HCT116 (cell line): ENCODE data around the gene ARL14EPL. TPM values are rescaled to one million over a fixed set of nuclear protein-coding genes. Genes with fewer than 3 reads are reported as not detected.

Source experiments
- ATAC-seq: fragments of 200-7000 bp; cut with Tn5 transposase; 2 replicates; pipeline ENCODE4 v1.9.1; 2020; ENCODE audit warnings: mild to moderate bottlenecking, moderate library complexity
- BruUV-seq: library from RNA; stranded (reverse); fragments of 400-500 nt; replicated peaks from 2 replicates; lab custom pipeline; 2021; lab: Mats Ljungman, UMichigan
- CTCF ChIA-PET: fragments of 300-600 bp; sonication (Branson Sonifier 250); formaldehyde crosslinking; loops from one replicate; lab custom pipeline; 2021; ENCODE audit warnings: antibody characterized with exemption; lab: Charles Lee
- POLR2A ChIA-PET: fragments of 300-600, 350-600 bp; sonication (Branson Sonifier 250); formaldehyde crosslinking; loops from one replicate; lab custom pipeline; 2021; ENCODE audit warnings: antibody characterized with exemption; lab: Charles Lee
- RAD21 ChIA-PET, 2 experiments: fragments of 300-600 bp; sonication (Branson Sonifier 250); formaldehyde crosslinking; loops; one replicate each; lab custom pipeline; 2023; ENCODE audit warnings: low total read pairs in 2 of 2; ENCODE audit not compliant: uncharacterized antibody in 2 of 2, unreplicated experiment in 2 of 2, low non-redundant PET in 1 of 2; lab: Charles Lee
- DNase-seq: peaks from one replicate; pipeline ENCODE4 v3.0.0-alpha.2; 2010; ENCODE audit warnings: low read depth, low spot score
- H2AFZ ChIP-seq: fragments of 200-600 bp; shearing (Covaris generic), sonication (generic); 2 replicates; pipeline ENCODE4 v1.6.1; 2017; ENCODE audit warnings: low read depth, mixed run types, mixed read lengths, antibody characterized with exemption, low read length; ENCODE audit not compliant: poor library complexity, severe bottlenecking
- H3K27ac ChIP-seq: 2 replicates; pipeline ENCODE4 v1.5.1; 2012; ENCODE audit warnings: low read depth, low read length
- H3K27me3 ChIP-seq: fragments of 200-600 bp; sonication (generic); 2 replicates; pipeline ENCODE4 v1.6.1; 2016; ENCODE audit warnings: mixed run types, low read length, mixed read lengths; ENCODE audit not compliant: insufficient read depth
- H3K36me3 ChIP-seq, 2 experiments: fragments of 200-500 bp in 1 of 2; fragments of 200-600 bp in 1 of 2; sonication (Bioruptor generic) in 1 of 2; sonication (generic) in 1 of 2; 2 replicates each; pipeline versions ENCODE4 v1.5.1 to v1.6.1; 2014 to 2016; ENCODE audit warnings: low read length in 2 of 2, inconsistent platforms in 1 of 2, mixed read lengths in 1 of 2, mixed run types in 1 of 2; ENCODE audit not compliant: insufficient read depth in 2 of 2, control insufficient read depth in 1 of 2
- H3K4me1 ChIP-seq, 2 experiments: fragments of 200-600 bp in 1 of 2; sonication (generic) in 1 of 2; 2 replicates each; pipeline versions ENCODE4 v1.5.1 to v1.6.1; 2012 to 2017; ENCODE audit warnings: low read length in 2 of 2, inconsistent platforms in 1 of 2, mild to moderate bottlenecking in 1 of 2, mixed read lengths in 1 of 2, mixed run types in 1 of 2, moderate library complexity in 1 of 2; ENCODE audit not compliant: insufficient read depth in 2 of 2, control insufficient read depth in 1 of 2
- H3K4me2 ChIP-seq: fragments of 200-600 bp; sonication (generic); 2 replicates; pipeline ENCODE4 v1.6.1; 2017; ENCODE audit warnings: mixed run types, low read length, mixed read lengths
- H3K4me3 ChIP-seq, 2 experiments: fragments of 200-600 bp in 1 of 2; sonication (generic) in 1 of 2; replicated peaks in 1 of 2; 2 replicates each; pipeline ENCODE4 v1.5.1; 2011 to 2016; ENCODE audit warnings: low read length in 2 of 2, control low read depth in 1 of 2, low read depth in 1 of 2, mild to moderate bottlenecking in 1 of 2, mixed read lengths in 1 of 2, mixed run types in 1 of 2
- H3K79me2 ChIP-seq: fragments of 200-600 bp; sonication (generic); 2 replicates; pipeline ENCODE4 v1.6.1; 2017; ENCODE audit warnings: mild to moderate bottlenecking, mixed run types, low read length, moderate library complexity, mixed read lengths; ENCODE audit not compliant: insufficient read depth
- H3K9ac ChIP-seq: fragments of 200-600 bp; sonication (generic); 2 replicates; pipeline ENCODE4 v1.6.1; 2016; ENCODE audit warnings: low read length, mixed read lengths
- H3K9me2 ChIP-seq: fragments of 200-600 bp; sonication (generic), shearing (Covaris generic); 2 replicates; pipeline ENCODE4 v1.6.1; 2017; ENCODE audit warnings: mixed run types, mild to moderate bottlenecking, moderate library complexity; ENCODE audit not compliant: insufficient read depth
- H3K9me3 ChIP-seq, 2 experiments: fragments of 200-500 bp in 1 of 2; fragments of 200-600 bp in 1 of 2; sonication (Bioruptor generic) in 1 of 2; sonication (generic) in 1 of 2; 2 replicates each; pipeline ENCODE4 v1.6.1; 2014 to 2017; ENCODE audit warnings: low read length in 2 of 2, mixed read lengths in 2 of 2, inconsistent platforms in 1 of 2, low read depth in 1 of 2, mild to moderate bottlenecking in 1 of 2, mixed run types in 1 of 2, moderate library complexity in 1 of 2; ENCODE audit not compliant: control insufficient read depth in 1 of 2, insufficient read depth in 1 of 2
- H4K20me1 ChIP-seq: fragments of 200-600 bp; sonication (generic), shearing (Covaris generic); 2 replicates; pipeline ENCODE4 v1.6.1; 2017; ENCODE audit warnings: mixed run types, mild to moderate bottlenecking, moderate library complexity; ENCODE audit not compliant: insufficient read depth
- ATF3 ChIP-seq: IDR thresholded peaks from 2 replicates; pipeline ENCODE4 v1.6.1; 2012
- CBX3 ChIP-seq: IDR thresholded peaks from 2 replicates; pipeline ENCODE4 v1.6.1; 2012; ENCODE audit warnings: low read depth
- CEBPB ChIP-seq: IDR thresholded peaks from 2 replicates; pipeline ENCODE4 v1.6.1; 2012; ENCODE audit warnings: low read depth
- EGR1 ChIP-seq: IDR thresholded peaks from 2 replicates; pipeline ENCODE4 v1.6.1; 2012; ENCODE audit warnings: low read depth
- ELF1 ChIP-seq: IDR thresholded peaks from 2 replicates; pipeline ENCODE4 v1.6.1; 2012; ENCODE audit warnings: low read depth, borderline replicate concordance
- EZH2phosphoT487 ChIP-seq: fragments of 200-600 bp; IDR thresholded peaks from 2 replicates; pipeline ENCODE4 v1.6.1; 2018; ENCODE audit warnings: antibody characterized with exemption, borderline replicate concordance
- FOSL1 ChIP-seq: IDR thresholded peaks from 2 replicates; pipeline ENCODE4 v1.6.1; 2012; ENCODE audit warnings: low read depth
- JUND ChIP-seq: IDR thresholded peaks from 2 replicates; pipeline ENCODE4 v1.6.1; 2012
- MAX ChIP-seq: IDR thresholded peaks from 2 replicates; pipeline ENCODE4 v1.6.1; 2012
- POLR2A ChIP-seq: IDR thresholded peaks from 2 replicates; pipeline ENCODE4 v1.7.0; 2011; ENCODE audit warnings: borderline replicate concordance; ENCODE audit not compliant: insufficient read depth, insufficient read length; ENCODE audit errors: extremely low read depth
- POLR2AphosphoS5 ChIP-seq: IDR thresholded peaks from 2 replicates; pipeline ENCODE4 v1.6.1; 2011; ENCODE audit warnings: mild to moderate bottlenecking, low read depth, low read length, moderate library complexity
- RAD21 ChIP-seq: IDR thresholded peaks from 2 replicates; pipeline ENCODE4 v1.6.1; 2012; ENCODE audit warnings: low read depth, mild to moderate bottlenecking
- SIN3A ChIP-seq: IDR thresholded peaks from 2 replicates; pipeline ENCODE4 v1.6.1; 2012; ENCODE audit warnings: low read depth
- SP1 ChIP-seq: IDR thresholded peaks from 2 replicates; pipeline ENCODE4 v1.6.1; 2012; ENCODE audit warnings: low read depth
- YY1 ChIP-seq: IDR thresholded peaks from 2 replicates; pipeline ENCODE4 v1.6.1; 2011; ENCODE audit warnings: low read length, low read depth, moderate library complexity, mild to moderate bottlenecking; ENCODE audit not compliant: insufficient replicate concordance; ENCODE audit errors: extremely low read depth
- ZFX ChIP-seq: fragments of 450-650 bp; IDR thresholded peaks from 2 replicates; pipeline ENCODE4 v1.6.1; 2017
- intact Hi-C: fragments of 100-400 bp; cut with micrococcal nuclease; formaldehyde crosslinking; loops from 2 replicates; pipeline ENCODE4 v1.10.0; 2022
- total RNA-seq: library from RNA; stranded (reverse); gene quantifications from one replicate; pipeline ENCODE4 v1.2.1, GENCODE V29; 2021; ENCODE audit not compliant: unreplicated experiment
- TF ChIP-seq, protein P1 (sequence below), 3 experiments: fragments of 200-600 bp in 1 of 3; sonication (generic) in 1 of 3; IDR thresholded peaks in 2 of 3; conservative IDR thresholded peaks in 1 of 3; 2 replicates each; pipeline ENCODE4 v1.5.1; 2012 to 2017; ENCODE audit warnings: low read depth in 2 of 3, low read length in 2 of 3, antibody characterized with exemption in 1 of 3, borderline replicate concordance in 1 of 3, control low read depth in 1 of 3, mild to moderate bottlenecking in 1 of 3, mixed read lengths in 1 of 3, mixed run types in 1 of 3, moderate library complexity in 1 of 3; ENCODE audit not compliant: insufficient read depth in 1 of 3

The ARL14EPL gene
- total RNA-seq, 1 experiment from 2014 or later: 22.9 TPM

DNA sequence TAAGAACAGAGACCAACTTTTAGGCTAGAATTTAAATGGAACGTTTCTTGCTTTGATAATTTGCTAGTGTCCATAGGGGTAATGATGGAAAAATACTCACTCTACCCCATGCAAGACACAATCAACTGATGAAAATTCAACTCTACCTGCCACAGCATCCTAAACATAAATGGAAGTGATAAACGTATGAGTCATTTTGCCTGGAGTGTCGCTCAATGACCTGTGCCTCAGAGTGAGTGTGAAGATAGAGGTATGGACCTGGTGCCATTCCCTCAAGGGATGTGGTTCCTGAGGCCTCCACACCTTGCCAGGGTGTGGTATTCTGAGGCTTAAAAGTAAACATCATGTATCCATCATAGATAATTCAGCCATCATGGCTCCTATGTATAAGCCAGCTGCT lies 14.0 kb downstream of the ARL14EPL start (continued):
- no peak for TF ChIP-seq ATF3
- no peak for TF ChIP-seq POLR2A
- TF ChIP-seq MAX: peak; percentile 48; the same call in 1 of the 2 replicates
- TF ChIP-seq RAD21: no peak
- TF ChIP-seq JUND: peak; percentile 68
- no peak for TF ChIP-seq ELF1
- no peak for TF ChIP-seq ZFX
- peak; percentile 73 for TF ChIP-seq SP1
- TF ChIP-seq, protein P1, sequence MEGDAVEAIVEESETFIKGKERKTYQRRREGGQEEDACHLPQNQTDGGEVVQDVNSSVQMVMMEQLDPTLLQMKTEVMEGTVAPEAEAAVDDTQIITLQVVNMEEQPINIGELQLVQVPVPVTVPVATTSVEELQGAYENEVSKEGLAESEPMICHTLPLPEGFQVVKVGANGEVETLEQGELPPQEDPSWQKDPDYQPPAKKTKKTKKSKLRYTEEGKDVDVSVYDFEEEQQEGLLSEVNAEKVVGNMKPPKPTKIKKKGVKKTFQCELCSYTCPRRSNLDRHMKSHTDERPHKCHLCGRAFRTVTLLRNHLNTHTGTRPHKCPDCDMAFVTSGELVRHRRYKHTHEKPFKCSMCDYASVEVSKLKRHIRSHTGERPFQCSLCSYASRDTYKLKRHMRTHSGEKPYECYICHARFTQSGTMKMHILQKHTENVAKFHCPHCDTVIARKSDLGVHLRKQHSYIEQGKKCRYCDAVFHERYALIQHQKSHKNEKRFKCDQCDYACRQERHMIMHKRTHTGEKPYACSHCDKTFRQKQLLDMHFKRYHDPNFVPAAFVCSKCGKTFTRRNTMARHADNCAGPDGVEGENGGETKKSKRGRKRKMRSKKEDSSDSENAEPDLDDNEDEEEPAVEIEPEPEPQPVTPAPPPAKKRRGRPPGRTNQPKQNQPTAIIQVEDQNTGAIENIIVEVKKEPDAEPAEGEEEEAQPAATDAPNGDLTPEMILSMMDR (IDR thresholded peaks at IDR 0.05 in 2 of 3, conservative IDR thresholded peaks at IDR 0.05 in 1 of 3; ENCODE audit: borderline replicate concordance in 1 of 3, insufficient read depth in 1 of 3, low read depth in 2 of 3, low read length in 2 of 3): no peak
- TF ChIP-seq EGR1: no peak

- RAD21 ChIA-PET: no interaction called here
- CTCF ChIA-PET: no interaction called here
- Histone ChIP-seq H3K79me2 (no peaks in the 10 kb centered on the region), H3K9me3 (no peaks in the 10 kb centered on the region), H3K9me2 (no peaks in the 10 kb centered on the region), H3K27ac (peak overlapping the region; percentile 36; the same call in 1 of the 2 replicates), H3K9ac (no peak overlapping the region), H3K36me3 (no peaks in the 10 kb centered on the region), H3K4me3 (0 out of 4 replicates have a peak overlapping the region, but pooled peaks of 1 of the 2 experiments have one; percentile 2), H3K4me1 (peaks cover 24 to 44% of the 10 kb centered on the region in 2 experiments), H3K27me3 (no peaks in the 10 kb centered on the region), H3K4me2 (peak overlapping the region; percentile 40), H2AFZ (no peak overlapping the region), H4K20me1 (no peaks in the 10 kb centered on the region)
- intact Hi-C loops: loop anchor here (5.0 kb wide), 1 partner anchor 280 kb away; no protein-coding TSS in a partner anchor
- BruUV-seq: no TSS peak
- POLR2A ChIA-PET: no interaction called here
- DNase-seq (no peak), ATAC-seq (no peak)
- TF ChIP-seq RAD21 (no peak), CBX3 (no peak), JUND (no peak), POLR2A (no peak), YY1 (no peak), MAX (no peak), POLR2AphosphoS5 (no peak), SIN3A (no peak), FOSL1 (no peak), CEBPB (no peak), EZH2phosphoT487 (no peak), ATF3 (no peak)
- TF ChIP-seq, protein P1 (IDR thresholded peaks at IDR 0.05 in 2 of 3, conservative IDR thresholded peaks at IDR 0.05 in 1 of 3; ENCODE audit: borderline replicate concordance in 1 of 3, insufficient read depth in 1 of 3, low read depth in 2 of 3, low read length in 2 of 3): no peak
These were observed 14.6 kb downstream of the ARL14EPL start for GRCh38 chr5:116046823-116047222.
